ENCODE measurements around the gene STT3A. TPM values are rescaled to one million over a fixed set of nuclear protein-coding genes. Genes with fewer than 3 reads are reported as not detected.
"Not testable (repeated sequence)": the region's sequence is repeated elsewhere in the genome, so short reads cannot be mapped to it uniquely, and the experiment has no call there.

STT3A gene
- total and polyA plus RNA-seq, 2 donors: 37.7 to 47.1 TPM

GRCh38 chr11:125562430-125562829 lies 30.2 kb upstream of the STT3A start:
- no peaks in the 10 kb centered on the region for H3K36me3 ChIP-seq (ENCODE audit: control insufficient read depth in 2 of 2, insufficient read depth in 2 of 2, low read length in 1 of 2)
- no peaks in the 10 kb centered on the region for H3K27me3 ChIP-seq (ENCODE audit: control insufficient read depth in 2 of 2, insufficient read depth in 1 of 2, low read length in 1 of 2)
- no peaks in the 10 kb centered on the region for H3K9me3 ChIP-seq (ENCODE audit: control insufficient read depth in 2 of 2, insufficient read depth in 1 of 2, low read length in 1 of 2)
- no peak overlapping the region for H3K4me3 ChIP-seq (ENCODE audit: low read length in 2 of 2)
- no peaks in the 10 kb centered on the region for H3K4me1 ChIP-seq (ENCODE audit: control insufficient read depth in 2 of 2, insufficient read depth in 2 of 2, low read length in 2 of 2)
- no peak overlapping the region for H3K27ac ChIP-seq (ENCODE audit: low read depth in 1 of 2, low read length in 1 of 2)
- 61% methylated on average over 4 of the region's 4 CpGs for WGBS
- DNase-seq (ENCODE audit: low read depth in 6 of 9, low spot score in 9 of 9): no peak

DNA sequence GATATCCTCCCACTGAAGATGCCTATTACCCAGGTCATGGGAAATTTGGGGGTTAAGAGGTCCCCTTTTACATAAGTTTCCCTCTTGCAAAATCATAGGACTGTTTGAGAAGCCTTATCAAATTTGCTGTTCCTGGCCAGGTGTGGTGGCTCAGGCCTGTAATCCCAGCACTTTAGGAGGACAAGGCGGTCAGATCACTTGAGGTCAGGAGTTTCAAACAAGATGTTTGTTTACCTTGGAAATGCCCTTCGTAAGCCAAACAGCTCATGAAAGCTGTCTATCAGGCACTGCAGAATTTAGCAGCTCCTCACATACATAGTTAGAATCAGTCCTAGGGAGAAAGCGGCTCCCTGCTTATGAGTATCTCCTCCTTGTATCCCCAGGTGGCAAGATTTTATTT lies 28.3 kb upstream of the STT3A start:
- DNase-seq (ENCODE audit: low read depth in 6 of 9, low spot score in 9 of 9): no peak

GRCh38 chr11:125566235-125566634 lies 26.4 kb upstream of the STT3A start:
- Histone ChIP-seq H3K9me3 (ENCODE audit: control insufficient read depth in 2 of 2, insufficient read depth in 1 of 2, low read length in 1 of 2) (no peaks in the 10 kb centered on the region), H3K36me3 (ENCODE audit: control insufficient read depth in 2 of 2, insufficient read depth in 2 of 2, low read length in 1 of 2) (no peaks in the 10 kb centered on the region), H3K27me3 (ENCODE audit: control insufficient read depth in 2 of 2, insufficient read depth in 1 of 2, low read length in 1 of 2) (no peaks in the 10 kb centered on the region), H3K27ac (ENCODE audit: low read depth in 1 of 2, low read length in 1 of 2) (no peak overlapping the region), H3K4me1 (ENCODE audit: control insufficient read depth in 2 of 2, insufficient read depth in 2 of 2, low read length in 2 of 2) (peaks cover 2 to 8% of the 10 kb centered on the region in 2 donors), H3K4me3 (ENCODE audit: low read length in 2 of 2) (no peak overlapping the region)
- no peak for DNase-seq (ENCODE audit: low read depth in 6 of 9, low spot score in 9 of 9)
- WGBS: 97% methylated on average over 4 of the region's 4 CpGs

More for the DNA sequence above, 28.3 kb upstream of the STT3A start:
- Histone ChIP-seq H3K27me3 (ENCODE audit: control insufficient read depth in 2 of 2, insufficient read depth in 1 of 2, low read length in 1 of 2) (no peaks in the 10 kb centered on the region), H3K4me3 (ENCODE audit: low read length in 2 of 2) (no peak overlapping the region), H3K4me1 (ENCODE audit: control insufficient read depth in 2 of 2, insufficient read depth in 2 of 2, low read length in 2 of 2) (no peaks in the 10 kb centered on the region), H3K9me3 (ENCODE audit: control insufficient read depth in 2 of 2, insufficient read depth in 1 of 2, low read length in 1 of 2) (no peaks in the 10 kb centered on the region), H3K27ac (ENCODE audit: low read depth in 1 of 2, low read length in 1 of 2) (no peak overlapping the region), H3K36me3 (ENCODE audit: control insufficient read depth in 2 of 2, insufficient read depth in 2 of 2, low read length in 1 of 2) (no peaks in the 10 kb centered on the region)
- whole genome bisulfite sequencing: 94% methylated on average over 3 of the region's 3 CpGs

DNA sequence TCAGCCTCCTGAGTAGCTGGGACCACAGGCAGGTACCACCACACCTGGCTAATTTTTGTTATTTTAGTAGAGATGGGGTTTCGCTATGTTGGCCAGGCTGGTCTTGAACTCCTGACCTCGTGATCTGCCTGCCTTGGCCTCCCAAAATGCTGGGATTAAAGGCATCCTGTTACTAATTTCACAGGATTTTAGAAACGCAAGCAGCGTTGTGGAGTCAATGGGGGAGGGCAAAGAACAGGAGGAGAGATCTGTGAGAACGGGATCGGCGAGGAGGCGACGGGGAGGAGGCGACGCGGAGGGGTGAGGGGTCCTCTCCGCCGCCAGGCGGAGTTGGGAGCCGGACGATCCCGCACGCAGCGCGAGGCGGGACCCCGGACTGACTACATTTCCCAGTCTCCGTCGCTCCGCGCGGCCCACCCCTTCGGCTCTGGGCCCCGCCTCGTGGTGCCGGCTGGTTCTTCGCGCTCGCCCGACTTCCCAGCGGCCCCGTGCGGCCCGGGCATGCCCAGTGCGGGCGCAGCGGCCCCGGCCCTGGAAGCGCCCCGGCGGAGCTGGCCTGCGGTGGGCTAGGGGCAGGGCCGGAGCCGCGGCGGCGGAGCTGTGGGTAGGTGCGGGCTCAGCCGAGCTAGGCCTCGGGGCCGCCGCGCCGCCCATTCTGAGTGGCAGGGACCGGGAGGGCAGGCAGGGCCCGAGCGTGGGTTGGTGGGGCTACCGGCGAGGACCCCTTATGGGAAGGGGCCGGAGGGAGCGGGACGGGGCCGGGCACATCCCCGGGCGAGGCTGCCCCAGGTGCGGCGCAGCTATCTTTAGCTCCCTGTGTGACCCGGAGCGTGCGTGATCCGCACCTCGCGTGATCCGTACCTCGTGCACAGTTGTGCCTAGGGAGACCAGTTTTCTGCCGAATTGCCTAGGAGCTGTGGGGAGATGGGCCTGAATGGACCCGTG lies 23.4 kb upstream of the STT3A start, which contains the start of gene EI24:
Gene EI24 (plus strand): TSS at position 508 of the 945 bp plus-strand sequence. CDS start 3,051 bp downstream, outside the sequence.
- Histone ChIP-seq H3K36me3 (ENCODE audit: control insufficient read depth in 2 of 2, insufficient read depth in 2 of 2, low read length in 1 of 2) (peaks cover 3 to 11% of the 10 kb centered on the region in 2 donors), H3K4me1 (ENCODE audit: control insufficient read depth in 2 of 2, insufficient read depth in 2 of 2, low read length in 2 of 2) (peaks cover 2 to 8% of the 10 kb centered on the region in 2 donors), H3K4me3 (ENCODE audit: low read length in 2 of 2) (peak within 1 kb of the TSS; percentile 90 to 95), H3K27me3 (ENCODE audit: control insufficient read depth in 2 of 2, insufficient read depth in 1 of 2, low read length in 1 of 2) (no peaks in the 10 kb centered on the region), H3K9me3 (ENCODE audit: control insufficient read depth in 2 of 2, insufficient read depth in 1 of 2, low read length in 1 of 2) (no peaks in the 10 kb centered on the region), H3K27ac (ENCODE audit: low read depth in 1 of 2, low read length in 1 of 2) (peak within 1 kb of the TSS; percentile 77 to 93)
- peak in 7 of 9 donors; percentile 50 to 89 (median 74) for DNase-seq (ENCODE audit: low read depth in 6 of 9, low spot score in 9 of 9)
- 2% methylated on average over 83 of the region's 83 CpGs for WGBS

DNA sequence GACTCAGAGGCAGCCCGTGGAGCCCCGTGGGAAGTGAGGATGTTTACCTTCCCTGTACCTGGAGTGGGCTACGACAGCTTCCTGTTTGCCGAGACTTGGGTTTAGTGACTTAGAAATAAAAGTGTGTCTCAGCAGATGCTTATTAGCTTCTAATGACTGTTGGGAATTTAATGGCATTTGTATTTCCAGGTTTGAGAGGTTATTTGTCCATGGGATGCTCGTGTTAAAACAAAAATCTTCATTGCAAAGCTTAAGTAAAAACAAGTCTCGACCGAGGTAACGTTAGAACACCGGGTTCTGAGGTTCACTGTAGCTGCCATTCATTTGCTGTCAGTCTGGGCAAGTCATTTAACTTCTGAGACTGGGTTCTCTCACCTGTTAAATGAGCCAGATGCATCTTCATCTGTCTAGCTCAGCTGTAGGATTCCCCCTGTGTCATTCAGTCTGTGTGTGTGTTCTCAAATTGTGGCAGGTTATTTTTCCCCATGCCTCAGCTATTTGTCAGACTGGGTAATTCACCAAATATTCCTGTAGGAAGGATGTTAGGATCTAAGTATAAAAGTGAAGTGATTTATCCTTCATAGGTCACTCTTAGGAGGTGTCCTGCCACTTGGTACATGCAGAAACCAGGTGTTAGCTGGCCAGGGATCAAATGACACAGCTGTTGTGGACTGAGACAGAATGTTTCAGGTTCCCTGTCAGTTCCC lies 22.6 kb upstream of the STT3A start:
- Histone ChIP-seq H3K4me3 (ENCODE audit: low read length in 2 of 2) (peak overlapping the region; percentile 90 to 95), H3K36me3 (ENCODE audit: control insufficient read depth in 2 of 2, insufficient read depth in 2 of 2, low read length in 1 of 2) (peaks cover 12 to 18% of the 10 kb centered on the region in 2 donors), H3K27me3 (ENCODE audit: control insufficient read depth in 2 of 2, insufficient read depth in 1 of 2, low read length in 1 of 2) (no peaks in the 10 kb centered on the region), H3K4me1 (ENCODE audit: control insufficient read depth in 2 of 2, insufficient read depth in 2 of 2, low read length in 2 of 2) (peaks cover 2 to 8% of the 10 kb centered on the region in 2 donors), H3K27ac (ENCODE audit: low read depth in 1 of 2, low read length in 1 of 2) (peak overlapping the region; percentile 77 to 93), H3K9me3 (ENCODE audit: control insufficient read depth in 2 of 2, insufficient read depth in 1 of 2, low read length in 1 of 2) (no peaks in the 10 kb centered on the region)
- 5% methylated on average over 9 of the region's 9 CpGs for WGBS
- DNase-seq (ENCODE audit: low read depth in 6 of 9, low spot score in 9 of 9): peak in 5 of 9 donors; percentile 15 to 32 (median 16)

- H3K4me1 ChIP-seq (ENCODE audit: control insufficient read depth in 2 of 2, insufficient read depth in 2 of 2, low read length in 2 of 2): peaks cover 2 to 8% of the 10 kb centered on the region in 2 donors
- H3K9me3 ChIP-seq (ENCODE audit: control insufficient read depth in 2 of 2, insufficient read depth in 1 of 2, low read length in 1 of 2): no peaks in the 10 kb centered on the region
- WGBS: 93% methylated on average over 2 of the region's 2 CpGs
- H3K27ac ChIP-seq (ENCODE audit: low read depth in 1 of 2, low read length in 1 of 2): no peak overlapping the region
- no peaks in the 10 kb centered on the region for H3K27me3 ChIP-seq (ENCODE audit: control insufficient read depth in 2 of 2, insufficient read depth in 1 of 2, low read length in 1 of 2)
- H3K4me3 ChIP-seq (ENCODE audit: low read length in 2 of 2): no peak overlapping the region
- DNase-seq (ENCODE audit: low read depth in 6 of 9, low spot score in 9 of 9): no peak
- H3K36me3 ChIP-seq (ENCODE audit: control insufficient read depth in 2 of 2, insufficient read depth in 2 of 2, low read length in 1 of 2): peaks cover 19 to 27% of the 10 kb centered on the region in 2 donors
Measured at GRCh38 chr11:125570952-125571351, 21.7 kb upstream of the STT3A start.

DNA sequence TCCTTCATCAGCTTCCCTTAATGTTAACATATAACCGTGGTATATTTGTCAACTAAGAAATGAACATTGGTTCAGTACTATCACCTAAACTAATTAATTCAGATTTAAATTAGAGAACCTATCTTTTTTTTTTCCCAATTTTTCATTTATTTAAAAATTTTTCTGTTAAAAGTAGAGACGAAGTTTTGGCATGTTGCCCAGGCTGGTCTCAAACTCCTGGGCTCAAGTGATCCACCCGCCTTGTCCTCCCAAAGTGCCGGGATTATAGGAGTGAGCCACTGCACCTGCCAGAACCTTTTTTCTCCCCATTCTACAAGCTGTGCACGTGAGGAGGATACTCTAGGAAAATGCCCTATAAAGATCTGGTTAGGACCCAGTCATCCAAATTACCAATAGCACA lies 19.7 kb upstream of the STT3A start:
- DNase-seq (ENCODE audit: low read depth in 6 of 9, low spot score in 9 of 9): no peak
- H3K36me3 ChIP-seq (ENCODE audit: control insufficient read depth in 2 of 2, insufficient read depth in 2 of 2, low read length in 1 of 2): peaks cover 29 to 42% of the 10 kb centered on the region in 2 donors
- WGBS: 96% methylated on average over 5 of the region's 5 CpGs

DNA sequence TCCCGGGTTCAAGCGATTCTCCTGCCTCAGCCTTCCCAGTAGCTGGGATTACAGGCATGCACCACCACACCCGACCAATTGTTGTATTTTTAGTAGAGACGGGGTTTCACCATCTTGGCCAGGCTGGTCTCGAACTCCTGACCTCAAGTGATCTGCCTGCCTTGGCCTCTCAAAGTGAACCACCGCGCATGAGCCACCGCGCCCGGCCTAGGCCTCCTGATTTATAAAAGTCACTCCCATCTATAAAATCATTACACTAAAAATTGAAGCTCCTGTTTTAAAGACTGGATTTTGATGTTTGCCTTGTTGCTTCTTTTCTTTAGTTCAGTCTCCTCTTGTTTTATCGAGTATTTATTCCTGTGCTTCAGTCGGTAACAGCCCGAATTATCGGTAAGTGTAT lies 15.5 kb upstream of the STT3A start:
- H3K4me3 ChIP-seq (ENCODE audit: low read length in 2 of 2); H3K27ac ChIP-seq (ENCODE audit: low read depth in 1 of 2, low read length in 1 of 2); DNase-seq (ENCODE audit: low read depth in 6 of 9, low spot score in 9 of 9); H3K9me3 ChIP-seq (ENCODE audit: control insufficient read depth in 2 of 2, insufficient read depth in 1 of 2, low read length in 1 of 2); H3K27me3 ChIP-seq (ENCODE audit: control insufficient read depth in 2 of 2, insufficient read depth in 1 of 2, low read length in 1 of 2); H3K4me1 ChIP-seq (ENCODE audit: control insufficient read depth in 2 of 2, insufficient read depth in 2 of 2, low read length in 2 of 2): not testable (repeated sequence)
- peaks cover 56 to 75% of the 10 kb centered on the region in 2 donors for H3K36me3 ChIP-seq (ENCODE audit: control insufficient read depth in 2 of 2, insufficient read depth in 2 of 2, low read length in 1 of 2)
- WGBS: 98% methylated on average over 14 of the region's 14 CpGs

More for the DNA sequence above, 19.7 kb upstream of the STT3A start:
- no peaks in the 10 kb centered on the region for H3K27me3 ChIP-seq (ENCODE audit: control insufficient read depth in 2 of 2, insufficient read depth in 1 of 2, low read length in 1 of 2)
- no peaks in the 10 kb centered on the region for H3K9me3 ChIP-seq (ENCODE audit: control insufficient read depth in 2 of 2, insufficient read depth in 1 of 2, low read length in 1 of 2)
- H3K4me1 ChIP-seq (ENCODE audit: control insufficient read depth in 2 of 2, insufficient read depth in 2 of 2, low read length in 2 of 2): peaks cover 2 to 8% of the 10 kb centered on the region in 2 donors
- no peak overlapping the region for H3K4me3 ChIP-seq (ENCODE audit: low read length in 2 of 2)
- H3K27ac ChIP-seq (ENCODE audit: low read depth in 1 of 2, low read length in 1 of 2): no peak overlapping the region

- Histone ChIP-seq H3K4me1 (ENCODE audit: control insufficient read depth in 2 of 2, insufficient read depth in 2 of 2, low read length in 2 of 2) (no peaks in the 10 kb centered on the region), H3K36me3 (ENCODE audit: control insufficient read depth in 2 of 2, insufficient read depth in 2 of 2, low read length in 1 of 2) (peaks cover 67 to 84% of the 10 kb centered on the region in 2 donors), H3K27me3 (ENCODE audit: control insufficient read depth in 2 of 2, insufficient read depth in 1 of 2, low read length in 1 of 2) (no peaks in the 10 kb centered on the region), H3K4me3 (ENCODE audit: low read length in 2 of 2) (no peak overlapping the region), H3K9me3 (ENCODE audit: control insufficient read depth in 2 of 2, insufficient read depth in 1 of 2, low read length in 1 of 2) (no peaks in the 10 kb centered on the region), H3K27ac (ENCODE audit: low read depth in 1 of 2, low read length in 1 of 2) (no peak overlapping the region)
- no peak for DNase-seq (ENCODE audit: low read depth in 6 of 9, low spot score in 9 of 9)
- WGBS: 98% methylated on average over 2 of the region's 2 CpGs
Measured at GRCh38 chr11:125578783-125579182, 13.9 kb upstream of the STT3A start.

All from thymus (tissue), 11 donors.